Choroid plexus epithelial cell (primary cell): ENCODE data around the gene WNK1.
A peak's percentile ranks its signal among the peaks of the same experiment; 100 is the strongest.

Experiments used
- DNase-seq: peaks from one replicate; pipeline ENCODE4 v3.0.0-alpha.2; 2010; ENCODE audit warnings: low read depth
- H3K4me3 ChIP-seq: 2 replicates; pipeline ENCODE4 v1.5.1; 2011; ENCODE audit warnings: low read depth, mild to moderate bottlenecking, control low read depth, low read length, moderate library complexity
- TF ChIP-seq, protein P1 (sequence below): conservative IDR thresholded peaks from 2 replicates; pipeline ENCODE4 v1.5.1; 2011; ENCODE audit warnings: low read depth, mild to moderate bottlenecking, control low read depth, inconsistent platforms, low read length, moderate library complexity

Gene WNK1

DNA sequence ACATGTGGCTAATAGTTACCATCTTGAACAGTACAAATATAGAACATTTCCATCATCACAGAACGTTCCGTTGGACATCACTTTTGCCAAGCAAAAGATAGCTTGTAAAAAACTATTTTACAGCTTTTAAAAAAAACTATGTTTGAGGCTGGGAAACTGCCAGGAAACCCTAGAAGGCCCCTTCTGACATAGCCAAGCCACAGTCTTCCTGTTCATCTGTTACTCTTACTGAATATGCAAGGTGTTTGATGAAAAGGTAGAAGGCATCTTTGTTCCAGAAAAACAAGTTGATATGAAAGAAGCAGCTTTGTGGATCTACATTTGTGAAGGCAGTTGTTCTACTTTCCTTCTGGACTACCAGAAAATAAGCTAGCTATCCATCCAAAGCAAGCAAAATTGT, 23.6 kb upstream of the WNK1 start:
- H3K4me3 ChIP-seq, result no peak overlapping the region
- TF ChIP-seq, protein P1, sequence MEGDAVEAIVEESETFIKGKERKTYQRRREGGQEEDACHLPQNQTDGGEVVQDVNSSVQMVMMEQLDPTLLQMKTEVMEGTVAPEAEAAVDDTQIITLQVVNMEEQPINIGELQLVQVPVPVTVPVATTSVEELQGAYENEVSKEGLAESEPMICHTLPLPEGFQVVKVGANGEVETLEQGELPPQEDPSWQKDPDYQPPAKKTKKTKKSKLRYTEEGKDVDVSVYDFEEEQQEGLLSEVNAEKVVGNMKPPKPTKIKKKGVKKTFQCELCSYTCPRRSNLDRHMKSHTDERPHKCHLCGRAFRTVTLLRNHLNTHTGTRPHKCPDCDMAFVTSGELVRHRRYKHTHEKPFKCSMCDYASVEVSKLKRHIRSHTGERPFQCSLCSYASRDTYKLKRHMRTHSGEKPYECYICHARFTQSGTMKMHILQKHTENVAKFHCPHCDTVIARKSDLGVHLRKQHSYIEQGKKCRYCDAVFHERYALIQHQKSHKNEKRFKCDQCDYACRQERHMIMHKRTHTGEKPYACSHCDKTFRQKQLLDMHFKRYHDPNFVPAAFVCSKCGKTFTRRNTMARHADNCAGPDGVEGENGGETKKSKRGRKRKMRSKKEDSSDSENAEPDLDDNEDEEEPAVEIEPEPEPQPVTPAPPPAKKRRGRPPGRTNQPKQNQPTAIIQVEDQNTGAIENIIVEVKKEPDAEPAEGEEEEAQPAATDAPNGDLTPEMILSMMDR, result no peak
- peak; percentile 28 for DNase-seq

DNA sequence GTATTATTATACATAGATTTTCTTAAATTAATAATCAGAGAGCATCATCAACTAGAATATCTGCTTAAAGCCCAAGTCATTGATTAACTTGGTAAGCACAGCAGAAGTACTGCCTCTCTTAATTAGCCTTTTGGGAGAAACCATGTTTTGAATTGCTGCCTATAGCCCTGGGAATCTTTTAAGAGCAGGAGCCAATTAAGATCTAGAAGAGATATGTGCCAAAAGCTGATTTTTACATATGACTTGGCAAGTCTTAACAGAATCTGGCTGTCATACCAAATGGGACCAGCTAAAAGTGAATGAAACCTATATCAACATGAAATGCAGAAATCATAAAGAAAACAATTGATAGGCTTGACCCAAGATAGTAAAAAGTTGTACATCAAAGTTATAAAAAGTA, 23.2 kb upstream of the WNK1 start:
- H3K4me3 ChIP-seq, result no peak overlapping the region
- DNase-seq, result no peak
- TF ChIP-seq, protein P1, result no peak

DNA sequence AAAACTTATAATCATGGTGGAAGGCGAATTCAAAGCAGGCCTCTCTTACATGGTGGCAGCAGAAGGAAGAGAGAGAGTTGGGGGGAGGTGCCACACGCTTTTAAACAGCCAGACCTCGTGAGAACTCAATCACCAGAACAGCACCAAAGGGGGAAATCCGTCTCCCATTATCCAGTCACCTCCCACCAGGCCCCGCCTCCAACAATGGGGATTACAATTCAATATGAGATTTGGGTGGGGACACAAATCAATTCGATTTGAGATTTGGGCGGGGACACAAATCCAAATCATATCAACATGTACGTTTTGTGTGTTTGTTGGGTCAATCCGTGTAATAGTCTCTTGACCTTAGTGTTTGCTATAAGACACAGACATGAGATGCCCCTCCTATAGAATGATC, 21.8 kb upstream of the WNK1 start:
- no peak overlapping the region for H3K4me3 ChIP-seq
- DNase-seq, result no peak
- TF ChIP-seq, protein P1, result no peak

DNA sequence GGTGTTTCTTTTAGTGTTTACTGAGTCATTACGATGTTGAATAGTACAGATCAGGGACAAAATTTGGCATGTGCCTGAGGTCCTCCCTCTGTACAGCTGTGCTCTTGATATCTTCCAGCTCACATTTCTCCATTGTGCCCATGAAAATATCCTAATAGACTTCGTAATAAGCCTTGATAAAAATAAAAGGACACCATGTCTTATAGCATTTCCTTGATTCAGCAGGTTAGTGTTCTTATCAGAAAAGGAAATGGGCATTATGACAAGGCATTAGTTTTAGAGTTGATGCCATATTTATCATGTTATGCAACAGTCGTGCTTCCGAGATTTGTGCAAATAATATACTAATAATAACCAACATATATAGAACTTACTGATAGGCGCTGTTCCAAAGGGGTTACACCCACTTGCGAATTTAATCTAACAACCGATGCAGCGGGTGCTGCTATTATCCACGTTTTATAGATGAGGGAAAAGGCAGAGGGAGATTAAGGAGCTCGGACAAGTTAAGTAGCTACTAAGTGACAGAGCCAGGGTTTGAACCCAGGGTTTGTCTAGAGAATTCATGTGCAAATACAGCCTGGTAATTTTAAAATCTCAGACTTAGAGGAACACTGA, 15.1 kb upstream of the WNK1 start:
- H3K4me3 ChIP-seq, result no peak overlapping the region
- TF ChIP-seq, protein P1, result no peak
- DNase-seq, result no peak

DNA sequence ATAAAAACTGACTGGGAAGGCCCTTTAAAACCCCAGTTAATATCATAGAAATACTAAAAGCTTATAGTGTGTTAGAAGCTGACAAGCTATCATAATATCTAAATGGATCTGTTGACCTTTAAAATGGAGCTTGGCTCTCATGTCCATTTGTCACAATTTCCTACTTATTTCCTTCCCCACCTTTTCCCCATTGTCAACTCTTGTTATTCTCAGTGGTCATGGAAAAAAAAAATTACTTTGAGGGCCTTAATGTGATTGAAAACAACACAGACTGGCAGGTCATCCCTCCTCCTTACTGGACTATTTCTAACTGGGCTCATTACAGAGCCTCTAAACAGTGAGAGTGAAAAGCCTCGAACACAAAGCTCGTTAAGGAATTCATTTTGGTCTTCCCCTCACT, 13.7 kb upstream of the WNK1 start:
- TF ChIP-seq, protein P1, result no peak
- H3K4me3 ChIP-seq, result no peak overlapping the region
- DNase-seq, result no peak

DNA sequence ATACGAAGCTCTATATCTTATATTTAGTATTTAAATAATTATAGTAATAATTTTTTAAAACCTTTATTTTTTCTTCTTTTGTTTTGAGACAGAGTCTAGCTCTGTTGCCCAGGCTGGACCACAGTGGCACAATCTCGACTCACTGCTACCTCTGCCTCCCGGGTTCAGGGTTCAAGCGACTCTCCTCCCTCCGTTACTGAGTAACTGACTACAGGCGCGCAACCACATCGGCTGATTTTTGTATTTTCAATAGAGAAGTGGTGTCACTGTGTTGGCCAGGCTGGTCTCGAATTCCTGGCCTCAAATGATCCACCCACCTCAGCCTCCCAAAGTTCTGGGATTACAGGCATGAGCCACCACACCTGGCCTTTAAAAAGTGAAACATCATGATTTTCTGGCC, 13.0 kb upstream of the WNK1 start:
- TF ChIP-seq, protein P1, result no peak
- H3K4me3 ChIP-seq, result no peak overlapping the region
- DNase-seq, result no peak

DNA sequence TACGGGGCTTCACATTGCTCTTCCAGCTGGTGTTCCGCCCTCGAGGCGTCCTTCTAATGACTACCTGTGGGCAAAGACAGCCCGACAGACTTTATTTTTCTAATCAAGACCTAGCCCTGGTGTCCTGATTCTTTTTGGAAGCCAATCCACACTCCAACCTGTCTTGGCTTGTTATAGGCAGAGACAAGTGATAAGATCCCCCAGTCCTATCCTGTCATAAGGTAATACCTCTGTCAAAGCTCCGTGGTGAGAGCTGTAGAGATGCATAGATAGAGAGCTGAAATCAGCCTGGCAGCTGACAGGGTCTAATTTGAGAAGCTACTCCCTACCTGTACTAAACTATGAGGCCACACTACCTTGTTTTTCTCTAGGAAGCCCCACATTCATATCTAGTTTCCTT, 11.5 kb upstream of the WNK1 start:
- TF ChIP-seq, protein P1, result no peak
- DNase-seq, result no peak
- H3K4me3 ChIP-seq, result no peak overlapping the region
